ENCODE results near the gene SLC12A5. TPM values are rescaled to one million over a fixed set of nuclear protein-coding genes. Genes with fewer than 3 reads are reported as not detected.

SLC12A5 gene
- total and polyA plus RNA-seq, 9 of the 15 experiments (the other 6 are each of a cell fraction or from before 2014, with no cell fraction given) = 0.36 to 7.5 (median 2.1) TPM

DNA sequence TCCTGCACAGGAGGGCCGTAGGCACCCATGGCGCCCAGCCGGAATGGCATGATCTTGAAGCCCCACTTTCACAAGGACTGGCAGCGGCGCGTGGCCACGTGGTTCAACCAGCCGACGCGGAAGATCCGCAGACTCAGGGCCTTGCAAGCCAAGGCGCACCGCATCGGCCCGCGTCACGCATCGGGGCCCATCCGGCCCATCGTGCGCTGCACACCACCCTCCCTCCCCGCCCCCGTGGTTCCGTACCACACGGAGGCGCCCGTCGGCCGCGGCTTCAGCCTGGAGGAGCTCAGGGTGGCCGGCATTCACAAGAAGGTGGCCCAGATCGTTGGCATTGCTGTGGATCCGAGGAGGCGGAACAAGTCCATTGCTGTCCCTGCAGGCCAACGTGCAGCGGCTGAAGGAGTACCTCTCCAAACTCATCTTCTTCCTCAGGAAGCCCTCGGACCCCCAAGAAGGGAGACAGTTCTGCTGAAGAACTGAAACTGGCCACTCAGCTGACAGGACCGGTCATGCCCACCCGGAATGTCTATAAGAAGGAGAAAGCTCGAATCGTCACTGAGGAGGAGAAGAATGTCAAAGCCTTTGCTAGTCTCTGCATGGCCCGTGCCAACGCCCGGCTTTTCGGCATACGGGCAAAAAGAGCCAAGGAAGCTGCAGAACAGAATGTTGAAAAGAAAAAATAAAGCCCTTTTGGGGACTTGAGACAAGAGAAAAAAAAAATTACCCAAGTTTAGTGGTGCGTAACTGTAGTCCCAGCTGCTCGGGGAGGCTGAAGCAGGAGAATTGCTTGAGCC lies 70.7 kb downstream of the SLC12A5 start (continued):
- TF ChIP-seq, protein P1, sequence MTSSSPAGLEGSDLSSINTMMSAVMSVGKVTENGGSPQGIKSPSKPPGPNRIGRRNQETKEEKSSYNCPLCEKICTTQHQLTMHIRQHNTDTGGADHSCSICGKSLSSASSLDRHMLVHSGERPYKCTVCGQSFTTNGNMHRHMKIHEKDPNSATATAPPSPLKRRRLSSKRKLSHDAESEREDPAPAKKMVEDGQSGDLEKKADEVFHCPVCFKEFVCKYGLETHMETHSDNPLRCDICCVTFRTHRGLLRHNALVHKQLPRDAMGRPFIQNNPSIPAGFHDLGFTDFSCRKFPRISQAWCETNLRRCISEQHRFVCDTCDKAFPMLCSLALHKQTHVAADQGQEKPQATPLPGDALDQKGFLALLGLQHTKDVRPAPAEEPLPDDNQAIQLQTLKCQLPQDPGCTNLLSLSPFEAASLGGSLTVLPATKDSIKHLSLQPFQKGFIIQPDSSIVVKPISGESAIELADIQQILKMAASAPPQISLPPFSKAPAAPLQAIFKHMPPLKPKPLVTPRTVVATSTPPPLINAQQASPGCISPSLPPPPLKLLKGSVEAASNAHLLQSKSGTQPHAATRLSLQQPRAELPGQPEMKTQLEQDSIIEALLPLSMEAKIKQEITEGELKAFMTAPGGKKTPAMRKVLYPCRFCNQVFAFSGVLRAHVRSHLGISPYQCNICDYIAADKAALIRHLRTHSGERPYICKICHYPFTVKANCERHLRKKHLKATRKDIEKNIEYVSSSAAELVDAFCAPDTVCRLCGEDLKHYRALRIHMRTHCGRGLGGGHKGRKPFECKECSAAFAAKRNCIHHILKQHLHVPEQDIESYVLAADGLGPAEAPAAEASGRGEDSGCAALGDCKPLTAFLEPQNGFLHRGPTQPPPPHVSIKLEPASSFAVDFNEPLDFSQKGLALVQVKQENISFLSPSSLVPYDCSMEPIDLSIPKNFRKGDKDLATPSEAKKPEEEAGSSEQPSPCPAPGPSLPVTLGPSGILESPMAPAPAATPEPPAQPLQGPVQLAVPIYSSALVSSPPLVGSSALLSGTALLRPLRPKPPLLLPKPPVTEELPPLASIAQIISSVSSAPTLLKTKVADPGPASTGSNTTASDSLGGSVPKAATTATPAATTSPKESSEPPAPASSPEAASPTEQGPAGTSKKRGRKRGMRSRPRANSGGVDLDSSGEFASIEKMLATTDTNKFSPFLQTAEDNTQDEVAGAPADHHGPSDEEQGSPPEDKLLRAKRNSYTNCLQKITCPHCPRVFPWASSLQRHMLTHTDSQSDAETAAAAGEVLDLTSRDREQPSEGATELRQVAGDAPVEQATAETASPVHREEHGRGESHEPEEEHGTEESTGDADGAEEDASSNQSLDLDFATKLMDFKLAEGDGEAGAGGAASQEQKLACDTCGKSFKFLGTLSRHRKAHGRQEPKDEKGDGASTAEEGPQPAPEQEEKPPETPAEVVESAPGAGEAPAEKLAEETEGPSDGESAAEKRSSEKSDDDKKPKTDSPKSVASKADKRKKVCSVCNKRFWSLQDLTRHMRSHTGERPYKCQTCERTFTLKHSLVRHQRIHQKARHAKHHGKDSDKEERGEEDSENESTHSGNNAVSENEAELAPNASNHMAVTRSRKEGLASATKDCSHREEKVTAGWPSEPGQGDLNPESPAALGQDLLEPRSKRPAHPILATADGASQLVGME (CRISPR knock-in tag; IDR thresholded peaks at IDR 0.05) = no peak
- TF ChIP-seq, protein P2, sequence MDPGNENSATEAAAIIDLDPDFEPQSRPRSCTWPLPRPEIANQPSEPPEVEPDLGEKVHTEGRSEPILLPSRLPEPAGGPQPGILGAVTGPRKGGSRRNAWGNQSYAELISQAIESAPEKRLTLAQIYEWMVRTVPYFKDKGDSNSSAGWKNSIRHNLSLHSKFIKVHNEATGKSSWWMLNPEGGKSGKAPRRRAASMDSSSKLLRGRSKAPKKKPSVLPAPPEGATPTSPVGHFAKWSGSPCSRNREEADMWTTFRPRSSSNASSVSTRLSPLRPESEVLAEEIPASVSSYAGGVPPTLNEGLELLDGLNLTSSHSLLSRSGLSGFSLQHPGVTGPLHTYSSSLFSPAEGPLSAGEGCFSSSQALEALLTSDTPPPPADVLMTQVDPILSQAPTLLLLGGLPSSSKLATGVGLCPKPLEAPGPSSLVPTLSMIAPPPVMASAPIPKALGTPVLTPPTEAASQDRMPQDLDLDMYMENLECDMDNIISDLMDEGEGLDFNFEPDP (CRISPR knock-in tag; IDR thresholded peaks at IDR 0.05) = no peak
- TF ChIP-seq RBFOX2 (IDR thresholded peaks at IDR 0.05; ENCODE audit: low read depth, low read length) = no peak
- no peak for TF ChIP-seq SMAD3 (CRISPR knock-in tag; conservative IDR thresholded peaks at IDR 0.05)
- no peak for TF ChIP-seq POLR2A (conservative IDR thresholded peaks at IDR 0.05)
- TF ChIP-seq, protein P3, sequence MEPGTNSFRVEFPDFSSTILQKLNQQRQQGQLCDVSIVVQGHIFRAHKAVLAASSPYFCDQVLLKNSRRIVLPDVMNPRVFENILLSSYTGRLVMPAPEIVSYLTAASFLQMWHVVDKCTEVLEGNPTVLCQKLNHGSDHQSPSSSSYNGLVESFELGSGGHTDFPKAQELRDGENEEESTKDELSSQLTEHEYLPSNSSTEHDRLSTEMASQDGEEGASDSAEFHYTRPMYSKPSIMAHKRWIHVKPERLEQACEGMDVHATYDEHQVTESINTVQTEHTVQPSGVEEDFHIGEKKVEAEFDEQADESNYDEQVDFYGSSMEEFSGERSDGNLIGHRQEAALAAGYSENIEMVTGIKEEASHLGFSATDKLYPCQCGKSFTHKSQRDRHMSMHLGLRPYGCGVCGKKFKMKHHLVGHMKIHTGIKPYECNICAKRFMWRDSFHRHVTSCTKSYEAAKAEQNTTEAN (CRISPR knock-in tag; IDR thresholded peaks at IDR 0.05) = no peak
- no peak for TF ChIP-seq YBX1 (IDR thresholded peaks at IDR 0.05)
- TF ChIP-seq, protein P4, sequence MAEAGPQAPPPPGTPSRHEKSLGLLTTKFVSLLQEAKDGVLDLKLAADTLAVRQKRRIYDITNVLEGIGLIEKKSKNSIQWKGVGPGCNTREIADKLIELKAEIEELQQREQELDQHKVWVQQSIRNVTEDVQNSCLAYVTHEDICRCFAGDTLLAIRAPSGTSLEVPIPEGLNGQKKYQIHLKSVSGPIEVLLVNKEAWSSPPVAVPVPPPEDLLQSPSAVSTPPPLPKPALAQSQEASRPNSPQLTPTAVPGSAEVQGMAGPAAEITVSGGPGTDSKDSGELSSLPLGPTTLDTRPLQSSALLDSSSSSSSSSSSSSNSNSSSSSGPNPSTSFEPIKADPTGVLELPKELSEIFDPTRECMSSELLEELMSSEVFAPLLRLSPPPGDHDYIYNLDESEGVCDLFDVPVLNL (CRISPR knock-in tag; IDR thresholded peaks at IDR 0.05; ENCODE audit: low read depth) = no peak
- TF ChIP-seq, protein P5, sequence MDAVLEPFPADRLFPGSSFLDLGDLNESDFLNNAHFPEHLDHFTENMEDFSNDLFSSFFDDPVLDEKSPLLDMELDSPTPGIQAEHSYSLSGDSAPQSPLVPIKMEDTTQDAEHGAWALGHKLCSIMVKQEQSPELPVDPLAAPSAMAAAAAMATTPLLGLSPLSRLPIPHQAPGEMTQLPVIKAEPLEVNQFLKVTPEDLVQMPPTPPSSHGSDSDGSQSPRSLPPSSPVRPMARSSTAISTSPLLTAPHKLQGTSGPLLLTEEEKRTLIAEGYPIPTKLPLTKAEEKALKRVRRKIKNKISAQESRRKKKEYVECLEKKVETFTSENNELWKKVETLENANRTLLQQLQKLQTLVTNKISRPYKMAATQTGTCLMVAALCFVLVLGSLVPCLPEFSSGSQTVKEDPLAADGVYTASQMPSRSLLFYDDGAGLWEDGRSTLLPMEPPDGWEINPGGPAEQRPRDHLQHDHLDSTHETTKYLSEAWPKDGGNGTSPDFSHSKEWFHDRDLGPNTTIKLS (IDR thresholded peaks at IDR 0.05; ENCODE audit: borderline replicate concordance, low read depth) = no peak
- no peak for TF ChIP-seq SETDB1 (IDR thresholded peaks at IDR 0.05; ENCODE audit: low read length)
- no peak for TF ChIP-seq JUND (IDR thresholded peaks at IDR 0.05; ENCODE audit: borderline replicate concordance, low read depth, low read length)
- no peak for TF ChIP-seq JUND (tag; IDR thresholded peaks at IDR 0.05; ENCODE audit: borderline replicate concordance, low read depth, low read length)
- no peak for TF ChIP-seq TAF7 (tag; IDR thresholded peaks at IDR 0.05)
- no peak for TF ChIP-seq ZNF212 (CRISPR knock-in tag; IDR thresholded peaks at IDR 0.05)
- TF ChIP-seq MAZ (CRISPR knock-in tag; conservative IDR thresholded peaks at IDR 0.05 in 1 of 2, IDR thresholded peaks at IDR 0.05 in 1 of 2) = 0 out of 4 replicates have a peak, but pooled peaks of 1 of the 2 experiments have one; percentile 17
- no peak for TF ChIP-seq KLF10 (CRISPR knock-in tag; IDR thresholded peaks at IDR 0.05)
- TF ChIP-seq ZNF780A (CRISPR knock-in tag; IDR thresholded peaks at IDR 0.05) = no peak
- TF ChIP-seq ZNF316 (IDR thresholded peaks at IDR 0.05) = no peak

Data from K562 (cell line).